ENCODE data around the gene HNRNPM.

DNA sequence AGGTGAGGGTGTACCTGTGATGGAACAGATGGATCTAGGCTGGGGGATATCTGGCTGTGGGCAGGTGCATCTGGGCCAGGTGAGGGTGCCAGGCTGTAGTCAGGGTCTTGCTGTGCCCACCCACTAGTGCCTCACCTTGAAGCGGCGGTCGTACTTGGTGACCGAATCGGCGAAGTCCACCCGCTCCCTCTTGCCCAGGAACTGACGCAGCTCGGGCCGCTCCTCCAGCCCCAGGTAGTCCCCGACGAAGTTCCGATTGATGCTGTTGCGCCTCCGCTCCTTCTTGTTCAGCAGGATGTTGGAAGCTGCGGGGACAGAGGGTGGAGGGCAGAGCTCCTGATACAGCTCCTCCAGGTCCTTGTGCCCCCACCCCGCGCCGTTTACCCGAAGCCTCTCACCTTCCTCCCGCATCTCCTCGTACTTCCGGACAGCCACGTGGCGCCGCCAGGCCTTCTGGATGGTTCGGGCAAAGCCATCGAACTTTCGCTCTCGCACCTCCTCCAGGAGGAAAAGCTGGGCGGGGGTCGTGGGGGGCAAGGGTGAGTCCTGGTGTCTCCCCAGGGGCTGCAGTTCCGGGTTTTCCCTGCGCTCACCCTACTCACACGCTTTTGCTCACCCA, 85.4 kb downstream of the HNRNPM start:
- TF ChIP-seq POLR2A (IDR thresholded peaks at IDR 0.05; ENCODE audit: low read length) (no peak), GATA1 (IDR thresholded peaks at IDR 0.05; ENCODE audit: low read depth, low read length) (no peak)

Data from erythroblast (primary cell).